ENCODE data around the gene SHTN1.

DNA sequence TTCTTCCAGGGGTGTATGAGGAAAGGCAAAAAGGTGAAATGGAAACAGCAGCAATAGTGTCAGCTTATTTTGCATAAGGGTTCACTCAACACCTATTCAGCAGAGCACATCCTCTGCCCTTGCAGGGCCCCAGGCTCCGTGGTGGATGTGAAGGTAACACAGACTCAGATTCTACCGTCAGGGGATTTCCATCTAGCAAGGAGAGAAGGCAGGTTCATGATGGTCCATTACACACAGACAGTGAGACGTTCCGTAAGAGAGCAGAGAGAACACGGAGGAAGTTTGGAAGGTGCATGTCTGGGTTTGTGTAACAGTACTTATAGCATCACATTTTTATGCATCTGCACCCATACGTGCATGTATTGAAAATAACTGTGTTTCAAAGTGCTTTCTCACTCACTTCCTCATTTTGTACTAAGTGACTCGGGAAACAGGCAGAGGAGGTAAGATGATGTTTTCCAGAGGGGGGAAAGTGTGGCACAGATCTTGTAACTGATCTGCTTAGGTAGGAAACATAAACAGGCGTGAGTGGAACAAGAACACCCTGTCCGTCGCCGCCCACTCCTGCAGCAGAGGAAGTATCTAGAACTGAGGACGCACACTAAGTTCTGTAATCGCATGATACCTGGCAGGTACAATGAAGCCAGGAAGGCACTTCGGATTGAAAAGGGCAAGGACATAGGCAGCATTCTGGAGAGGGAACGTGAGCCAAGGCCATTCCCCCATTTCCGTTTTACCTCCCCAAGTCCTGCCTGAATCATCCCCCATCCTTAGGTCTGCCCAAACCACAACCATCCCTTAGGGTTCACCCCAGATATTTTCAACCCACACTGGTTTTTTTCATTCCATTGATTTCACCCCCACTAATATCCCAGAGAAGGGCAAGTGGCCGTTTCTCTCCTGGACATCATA is 156.7 kb downstream of the SHTN1 start:
- TF ChIP-seq, protein P1, sequence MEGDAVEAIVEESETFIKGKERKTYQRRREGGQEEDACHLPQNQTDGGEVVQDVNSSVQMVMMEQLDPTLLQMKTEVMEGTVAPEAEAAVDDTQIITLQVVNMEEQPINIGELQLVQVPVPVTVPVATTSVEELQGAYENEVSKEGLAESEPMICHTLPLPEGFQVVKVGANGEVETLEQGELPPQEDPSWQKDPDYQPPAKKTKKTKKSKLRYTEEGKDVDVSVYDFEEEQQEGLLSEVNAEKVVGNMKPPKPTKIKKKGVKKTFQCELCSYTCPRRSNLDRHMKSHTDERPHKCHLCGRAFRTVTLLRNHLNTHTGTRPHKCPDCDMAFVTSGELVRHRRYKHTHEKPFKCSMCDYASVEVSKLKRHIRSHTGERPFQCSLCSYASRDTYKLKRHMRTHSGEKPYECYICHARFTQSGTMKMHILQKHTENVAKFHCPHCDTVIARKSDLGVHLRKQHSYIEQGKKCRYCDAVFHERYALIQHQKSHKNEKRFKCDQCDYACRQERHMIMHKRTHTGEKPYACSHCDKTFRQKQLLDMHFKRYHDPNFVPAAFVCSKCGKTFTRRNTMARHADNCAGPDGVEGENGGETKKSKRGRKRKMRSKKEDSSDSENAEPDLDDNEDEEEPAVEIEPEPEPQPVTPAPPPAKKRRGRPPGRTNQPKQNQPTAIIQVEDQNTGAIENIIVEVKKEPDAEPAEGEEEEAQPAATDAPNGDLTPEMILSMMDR (IDR thresholded peaks at IDR 0.05) = no peak
- TF ChIP-seq POLR2A (IDR thresholded peaks at IDR 0.05) = no peak
